Measurements from ENCODE around the gene NDRG4. TPM values are rescaled to one million over a fixed set of nuclear protein-coding genes. Genes with fewer than 3 reads are reported as not detected.

Gene NDRG4
- total and polyA plus RNA-seq, 2 experiments from 2014 or later, result 3.4 to 7.1 TPM

DNA sequence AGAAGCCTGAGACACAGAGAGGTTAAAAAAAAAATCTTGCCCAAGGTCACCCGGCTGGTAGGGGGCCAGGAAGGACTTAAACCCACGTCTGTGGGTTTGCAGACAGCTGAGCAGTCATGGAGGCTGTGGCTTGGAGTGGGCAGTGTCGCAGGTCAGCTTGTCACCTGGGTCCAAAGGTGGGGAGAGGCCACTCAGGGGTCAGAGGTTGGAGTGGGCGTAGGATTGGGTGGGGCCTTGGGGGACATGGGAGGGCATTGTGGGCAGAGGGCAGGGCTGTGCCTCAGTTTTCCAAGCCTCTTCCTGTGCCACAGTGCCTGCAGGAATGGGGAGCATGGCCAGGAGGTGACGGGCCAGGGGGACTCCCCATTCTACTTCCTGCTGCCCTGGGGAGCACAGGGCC, 2.0 kb upstream of the NDRG4 start:
- WGBS, 2 experiments (ENCODE audit: low coverage in 1 of 2, low lambda C conversion rate in 2 of 2, missing lambda C conversion rate in 2 of 2), result 74 to 77% methylated on average over 5 of the region's 5 CpGs
- no peak for DNase-seq
- Histone ChIP-seq H2AFZ (no peak overlapping the region), H3K36me3 (ENCODE audit: low read depth) (no peaks in the 10 kb centered on the region), H3K27ac (no peak overlapping the region), H4K20me1 (ENCODE audit: insufficient read depth) (no peaks in the 10 kb centered on the region), H3K4me1 (ENCODE audit: insufficient read depth) (0 out of 2 replicates have a peak, but pooled peaks cover 8% of the 10 kb centered on the region), H3K27me3 (replicated peaks; ENCODE audit: insufficient read depth) (peaks cover 3% of the 10 kb centered on the region; the same call in 1 of the 2 replicates), H3K4me2 (ENCODE audit: unreplicated experiment) (no peak overlapping the region), H3K9me2 (ENCODE audit: insufficient read depth) (no peaks in the 10 kb centered on the region), H3K9ac (no peak overlapping the region), H3K9me3 (ENCODE audit: low read depth) (no peaks in the 10 kb centered on the region), H3F3A (ENCODE audit: insufficient read depth) (no peaks in the 10 kb centered on the region), H3K4me3 (no peak overlapping the region), H3K79me2 (ENCODE audit: insufficient read depth) (no peaks in the 10 kb centered on the region)
- TF ChIP-seq EZH2 (IDR thresholded peaks at IDR 0.05; ENCODE audit: insufficient read depth, poor library complexity, severe bottlenecking), result no peak
- TF ChIP-seq EZH2phosphoT487 (IDR thresholded peaks at IDR 0.05; ENCODE audit: insufficient read depth, low read depth), result no peak
- in situ Hi-C loops (cut with MboI), result loop anchor here (25.0 kb wide), 1 partner anchor 486 kb away; the partner anchor contains the start of genes USB1 and ZNF319

DNA sequence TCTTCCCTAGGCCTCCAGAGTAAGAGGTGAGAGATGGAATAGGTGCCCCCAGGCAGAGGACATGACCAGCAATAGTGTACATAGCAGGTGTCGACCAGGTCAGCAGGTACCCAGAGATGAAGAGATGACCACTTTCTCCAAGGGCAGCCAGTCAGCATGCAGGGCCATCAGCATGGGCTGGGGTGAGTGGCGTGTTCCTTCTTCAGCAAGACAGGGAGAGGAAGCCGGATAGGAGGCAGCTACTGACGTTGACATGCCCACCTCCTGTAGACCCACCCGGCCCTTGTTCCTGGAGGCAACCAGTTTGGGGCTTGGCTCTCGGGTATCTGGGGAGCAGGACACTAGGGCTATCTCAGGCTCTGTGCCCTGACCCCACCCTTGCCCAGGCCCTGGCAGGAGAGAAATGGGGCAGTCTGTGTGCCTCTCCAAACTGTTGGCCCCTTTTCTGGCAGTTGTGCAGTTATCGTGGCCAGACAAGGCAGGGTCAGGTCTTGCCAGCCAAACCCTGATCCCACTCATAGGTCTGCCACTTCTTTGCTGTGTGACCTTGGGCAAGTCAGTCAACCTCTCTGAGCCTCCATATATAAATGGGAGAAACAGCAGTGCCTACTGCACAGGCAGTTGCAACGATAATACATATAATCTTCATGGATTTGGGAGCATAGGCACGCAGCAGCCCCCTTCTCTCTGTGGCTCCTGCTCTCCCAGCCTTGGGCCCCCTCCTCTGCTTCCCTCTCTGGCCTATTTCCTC, 1.4 kb upstream of the NDRG4 start:
- in situ Hi-C loops (cut with MboI), result loop anchor here (25.0 kb wide), 1 partner anchor 486 kb away; the partner anchor contains the start of genes USB1 and ZNF319
- Histone ChIP-seq H3K4me3 (no peak overlapping the region), H3K9ac (no peak overlapping the region), H3K4me1 (ENCODE audit: insufficient read depth) (0 out of 2 replicates have a peak, but pooled peaks cover 8% of the 10 kb centered on the region), H2AFZ (no peak overlapping the region), H3F3A (ENCODE audit: insufficient read depth) (no peaks in the 10 kb centered on the region), H3K9me2 (ENCODE audit: insufficient read depth) (no peaks in the 10 kb centered on the region), H3K79me2 (ENCODE audit: insufficient read depth) (no peaks in the 10 kb centered on the region), H3K27me3 (replicated peaks; ENCODE audit: insufficient read depth) (peaks cover 3% of the 10 kb centered on the region; the same call in 1 of the 2 replicates), H4K20me1 (ENCODE audit: insufficient read depth) (no peaks in the 10 kb centered on the region), H3K36me3 (ENCODE audit: low read depth) (no peaks in the 10 kb centered on the region), H3K4me2 (ENCODE audit: unreplicated experiment) (no peak overlapping the region), H3K27ac (no peak overlapping the region), H3K9me3 (ENCODE audit: low read depth) (no peaks in the 10 kb centered on the region)
- DNase-seq, result no peak
- 75 to 79% methylated on average over 9 of the region's 9 CpGs for WGBS, 2 experiments (ENCODE audit: low coverage in 1 of 2, low lambda C conversion rate in 2 of 2, missing lambda C conversion rate in 2 of 2)
- no peak for TF ChIP-seq EZH2phosphoT487 (IDR thresholded peaks at IDR 0.05; ENCODE audit: insufficient read depth, low read depth)
- no peak for TF ChIP-seq EZH2 (IDR thresholded peaks at IDR 0.05; ENCODE audit: insufficient read depth, poor library complexity, severe bottlenecking)

DNA sequence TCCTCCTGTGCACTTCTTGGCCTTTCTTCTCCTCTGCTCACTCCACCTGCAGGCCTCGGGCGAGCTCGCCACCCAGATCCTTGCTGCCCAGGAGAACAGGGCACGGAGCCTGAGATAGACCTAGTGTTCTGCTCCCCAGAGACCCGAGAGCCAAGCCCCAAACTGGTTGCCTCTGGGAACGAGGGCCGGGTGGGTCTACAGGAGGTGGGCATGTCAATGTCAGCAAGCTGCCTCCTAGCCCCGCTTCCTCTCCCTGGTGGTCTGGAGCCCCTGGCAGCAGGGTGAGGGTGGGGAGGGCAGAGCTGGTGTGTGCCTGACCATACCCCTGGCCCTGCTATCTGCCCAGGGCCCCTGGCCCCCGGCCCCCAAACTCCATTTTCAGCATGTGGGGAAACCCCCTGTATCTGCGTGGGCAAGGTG, 841 bp upstream of the NDRG4 start:
- Histone ChIP-seq H3K4me2 (ENCODE audit: unreplicated experiment) (no peak overlapping the region), H3K27me3 (replicated peaks; ENCODE audit: insufficient read depth) (peaks cover 3% of the 10 kb centered on the region; the same call in 1 of the 2 replicates)
- WGBS, 2 experiments (ENCODE audit: low coverage in 1 of 2, low lambda C conversion rate in 2 of 2, missing lambda C conversion rate in 2 of 2), result 84 to 86% methylated on average over 10 of the region's 10 CpGs

DNA sequence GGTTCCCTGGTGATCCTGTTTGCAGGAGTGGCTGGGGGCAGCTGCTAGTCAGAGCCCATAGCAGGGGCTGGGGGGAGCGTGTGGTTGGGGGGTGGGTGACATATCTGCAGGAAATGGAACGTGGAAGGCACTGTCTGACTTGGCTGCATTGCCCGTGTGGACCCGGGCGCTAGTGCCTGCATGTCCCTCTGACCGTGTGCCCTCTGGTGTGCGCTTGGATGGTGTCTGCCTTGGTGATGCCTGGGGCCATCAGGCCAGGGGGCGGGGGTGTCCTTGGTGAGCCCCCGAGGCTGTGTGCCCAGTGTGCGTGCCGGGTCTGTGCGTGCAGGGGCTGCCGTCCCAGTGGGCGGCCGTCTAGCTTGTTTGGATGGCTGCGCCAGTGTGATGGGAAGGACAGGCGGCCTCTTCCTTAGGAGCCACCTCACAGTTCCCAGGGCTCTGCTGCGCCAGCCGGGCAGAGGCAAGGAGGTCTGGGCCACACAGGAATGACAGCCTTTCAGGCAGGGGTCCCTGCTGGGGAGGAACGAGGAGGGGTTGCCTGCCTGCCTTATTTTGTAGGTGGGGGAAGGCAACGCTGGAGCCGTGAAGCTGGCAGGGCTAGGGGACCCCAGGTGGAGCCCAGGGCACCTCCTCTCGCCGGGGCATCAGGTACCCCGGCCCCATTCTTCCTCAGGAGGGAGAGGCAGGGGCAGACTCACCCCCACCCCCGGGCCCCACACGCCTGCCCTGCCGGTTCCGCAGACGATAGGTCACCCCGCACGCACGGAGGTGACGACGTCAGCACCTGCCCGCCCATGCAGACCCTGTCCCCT, 693 bp downstream of the NDRG4 start:
- no peak overlapping the region for H3K27ac ChIP-seq
- H3K9me2 ChIP-seq (ENCODE audit: insufficient read depth), result no peaks in the 10 kb centered on the region
- no peaks in the 10 kb centered on the region for H3K9me3 ChIP-seq (ENCODE audit: low read depth)
- H3K4me1 ChIP-seq (ENCODE audit: insufficient read depth), result 0 out of 2 replicates have a peak, but pooled peaks cover 8% of the 10 kb centered on the region
- peak; percentile 20 for DNase-seq
- H3F3A ChIP-seq (ENCODE audit: insufficient read depth), result no peaks in the 10 kb centered on the region
- 21 to 22% methylated on average over 28 to 31 of the region's 36 CpGs for WGBS, 2 experiments (ENCODE audit: low coverage in 1 of 2, low lambda C conversion rate in 2 of 2, missing lambda C conversion rate in 2 of 2)
- H3K4me3 ChIP-seq, result peak overlapping the region; percentile 56
- peaks cover 3% of the 10 kb centered on the region; the same call in 1 of the 2 replicates for H3K27me3 ChIP-seq (replicated peaks; ENCODE audit: insufficient read depth)
- no peaks in the 10 kb centered on the region for H3K79me2 ChIP-seq (ENCODE audit: insufficient read depth)
- H3K4me2 ChIP-seq (ENCODE audit: unreplicated experiment), result peak overlapping the region; percentile 49
- in situ Hi-C loops (cut with MboI), result no loop called here
- H2AFZ ChIP-seq, result peak overlapping the region; percentile 67
- no peak for TF ChIP-seq EZH2phosphoT487 (IDR thresholded peaks at IDR 0.05; ENCODE audit: insufficient read depth, low read depth)
- H3K36me3 ChIP-seq (ENCODE audit: low read depth), result no peaks in the 10 kb centered on the region
- 0 out of 2 replicates have a peak overlapping the region, but pooled peaks have one; percentile 5 for H3K9ac ChIP-seq
- H4K20me1 ChIP-seq (ENCODE audit: insufficient read depth), result no peaks in the 10 kb centered on the region

More for the DNA sequence above, 841 bp upstream of the NDRG4 start:
- Histone ChIP-seq H3K79me2 (ENCODE audit: insufficient read depth) (no peaks in the 10 kb centered on the region), H4K20me1 (ENCODE audit: insufficient read depth) (no peaks in the 10 kb centered on the region), H2AFZ (no peak overlapping the region), H3K9me2 (ENCODE audit: insufficient read depth) (no peaks in the 10 kb centered on the region), H3K27ac (no peak overlapping the region), H3K36me3 (ENCODE audit: low read depth) (no peaks in the 10 kb centered on the region), H3F3A (ENCODE audit: insufficient read depth) (no peaks in the 10 kb centered on the region), H3K4me3 (no peak overlapping the region), H3K9ac (no peak overlapping the region), H3K9me3 (ENCODE audit: low read depth) (no peaks in the 10 kb centered on the region), H3K4me1 (ENCODE audit: insufficient read depth) (0 out of 2 replicates have a peak, but pooled peaks cover 8% of the 10 kb centered on the region)
- TF ChIP-seq EZH2phosphoT487 (IDR thresholded peaks at IDR 0.05; ENCODE audit: insufficient read depth, low read depth), result no peak
- no peak for TF ChIP-seq EZH2 (IDR thresholded peaks at IDR 0.05; ENCODE audit: insufficient read depth, poor library complexity, severe bottlenecking)
- in situ Hi-C loops (cut with MboI), result loop anchor here (25.0 kb wide), 1 partner anchor 487 kb away; the partner anchor contains the start of genes USB1 and ZNF319
- DNase-seq, result no peak

Measured in GM23248 (cell line).